SU-DHL-6 (cell line): Measurements from ENCODE around the gene GRIN3B.

Experiments
- CTCF ChIP-seq: fragments of 200-600 bp; sonication (generic); IDR thresholded peaks from one replicate; pipeline ENCODE4 v1.5.1; 2017; ENCODE audit warnings: antibody characterized with exemption, mild to moderate bottlenecking, low read length, moderate library complexity; ENCODE audit not compliant: insufficient read depth, poor library complexity, severe bottlenecking
- EZH2phosphoT487 ChIP-seq: fragments of 200-600 bp; sonication (generic), shearing (Covaris generic); conservative IDR thresholded peaks from 2 replicates; pipeline ENCODE4 v1.6.1; 2018; ENCODE audit warnings: mild to moderate bottlenecking, antibody characterized with exemption, low read length, moderate library complexity, mixed read lengths

DNA sequence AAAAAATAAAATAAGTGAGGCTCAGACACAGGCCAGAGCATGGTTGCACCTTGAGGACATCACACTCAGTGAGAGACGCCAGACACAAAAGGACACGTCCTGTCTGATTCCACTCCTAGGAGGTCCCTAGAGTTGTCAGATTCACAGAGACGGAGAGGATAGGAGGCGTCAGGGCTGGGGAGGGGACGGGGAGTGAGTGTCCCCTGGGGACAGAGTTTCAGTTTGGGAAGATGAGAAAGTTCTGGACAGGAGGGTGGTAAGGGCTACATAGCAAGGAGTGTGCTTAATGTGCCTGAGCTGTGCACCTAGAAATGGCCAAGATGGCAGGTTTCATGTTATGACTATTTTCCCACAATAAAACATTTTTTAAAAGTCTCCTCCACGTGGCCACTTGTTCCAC is 2.2 kb upstream of the GRIN3B start:
- no peak for TF ChIP-seq CTCF
- TF ChIP-seq EZH2phosphoT487: no peak
